Ovary (tissue), 9 donors: ENCODE measurements around the gene DGKE. TPM values are rescaled to one million over a fixed set of nuclear protein-coding genes. Genes with fewer than 3 reads are reported as not detected.

Source experiments
- DNase-seq, 5 donors: peaks; one replicate each; pipeline ENCODE4 v3.0.0-alpha.2; 2019 to 2020
- H3K27ac ChIP-seq, 2 donors: fragments of 200-600 bp; one replicate each; pipeline versions ENCODE4 v1.5.1 to v1.8.0; 2019 to 2022
- H3K27me3 ChIP-seq: fragments of 200-600 bp; one replicate; pipeline ENCODE4 v1.8.0; 2022
- H3K36me3 ChIP-seq: fragments of 200-600 bp; sonication (generic); one replicate; pipeline ENCODE4 v1.5.1; 2019
- H3K4me1 ChIP-seq: one replicate; pipeline ENCODE4 v1.8.1; 2013; ENCODE audit warnings: mild to moderate bottlenecking, moderate library complexity; ENCODE audit not compliant: insufficient read depth
- H3K4me3 ChIP-seq: fragments of 200-600 bp; sonication (generic); one replicate; pipeline ENCODE4 v1.5.1; 2017
- H3K9me3 ChIP-seq, 2 donors: fragments of 200-600 bp in 1 of 2; sonication (generic) in 1 of 2; one replicate each; pipeline versions ENCODE4 v1.5.1 to v1.8.1; 2013 to 2019; ENCODE audit warnings: mild to moderate bottlenecking in 1 of 2, moderate library complexity in 1 of 2
- CTCF ChIP-seq, 3 donors: fragments of 450-650 bp in 2 of 3; fragments of 200-600 bp in 1 of 3; IDR thresholded peaks; one replicate each; pipeline versions ENCODE4 v1.5.1 to v1.8.0; 2016 to 2022; ENCODE audit warnings: antibody characterized with exemption in 3 of 3, mild to moderate bottlenecking in 1 of 3
- EP300 ChIP-seq: sonication (generic); formaldehyde crosslinking; IDR thresholded peaks from one replicate; pipeline ENCODE4 v1.6.1; 2017; ENCODE audit warnings: antibody characterized with exemption
- POLR2A ChIP-seq: fragments of 450-650 bp; IDR thresholded peaks from one replicate; pipeline ENCODE4 v1.6.1; 2017; ENCODE audit warnings: antibody characterized with exemption, mild to moderate bottlenecking, moderate library complexity
- WGBS, 3 donors: extraction: QIAGEN DNeasy Blood & Tissue Kit in 1 of 3; methylation state at CpG; one replicate each; pipeline versions ENCODE4 v1.1.5 to v1.1.7; 2013 to 2017; 5-methylcytosine and 5-hydroxymethylcytosine counted together
- intact Hi-C, 4 donors: fragments of 100-400 bp; cut with DNase I; formaldehyde crosslinking; loops; one replicate each; pipeline versions ENCODE4 v1.11.0 to v1.15.1; 2022 to 2023
- polyA plus RNA-seq, 2 donors: library from polyadenylated mRNA; stranded (reverse); fragments of 200-250 nt in 1 of 2; fragments of 350-450 nt in 1 of 2; fragmentation: Illumina TruSeq in 1 of 2; extraction: RNeasy Lipid Tissue Mini Kit (QIAGEN cat#74804) in 1 of 2; gene quantifications; one replicate each; pipeline ENCODE4 v1.2.3, GENCODE V29; 2013 to 2014
- total RNA-seq, 7 donors: library from RNA; depleted of rRNA in 2 of 7; stranded (reverse); fragments of >200 nt in 2 of 7; fragmentation: NEBNext Ultra II Directional in 3 of 7; extraction: Animal tissue kit (Norgen Biotek cat#: 25700) in 3 of 7; gene quantifications; one replicate each; pipeline versions ENCODE4 v1.1.0 to v1.2.4, GENCODE V29; 2016 to 2023
- donor health status: DM: no; HTN: no; CAD: no; lungs with moderate emphysema.
- donor health status: DM: no; HTN: no; CAD: no.
- donor health status: Bipolar disorder and iron deficiency.
- donor health status: DM: yes; HTN: yes; CAD: no.
- donor health status: DM: no; HTN: no; CAD: no.
- donor health status: DM: yes; HTN: yes; CAD: no.

DGKE gene
- total and polyA plus RNA-seq, 9 donors: 3.0 to 16.4 (median 11.8) TPM

- peak overlapping the region in 1 of 2 donors; percentile 2 for H3K27ac ChIP-seq
- H3K4me3 ChIP-seq: no peak overlapping the region
- no peaks in the 10 kb centered on the region for H3K27me3 ChIP-seq
- TF ChIP-seq EP300: no peak
- TF ChIP-seq POLR2A: no peak
- no peak for TF ChIP-seq CTCF (IDR thresholded peaks at IDR 0.05)
- peaks cover 8% of the 10 kb centered on the region for H3K4me1 ChIP-seq
- no peaks in the 10 kb centered on the region for H3K9me3 ChIP-seq
- WGBS, 3 donors: 77 to 92% (median 84%) methylated on average over 6 of the region's 6 CpGs
- H3K36me3 ChIP-seq: no peaks in the 10 kb centered on the region
- intact Hi-C loops: loop anchor here in 1 of 4 donors (5.0 kb wide), 1 partner anchor 78 kb away; the partner anchor contains the start of genes C17orf67 and DGKE
- DNase-seq: no peak
Measured at GRCh38 chr17:56909742-56910508, 76.0 kb downstream of the DGKE start.

GRCh38 chr17:56910509-56911235 lies 76.7 kb downstream of the DGKE start:
- 73 to 85% (median 75%) methylated on average over 7 of the region's 7 CpGs for whole genome bisulfite sequencing, 3 donors
- no peak overlapping the region for H3K4me3 ChIP-seq
- no peaks in the 10 kb centered on the region for H3K36me3 ChIP-seq
- H3K9me3 ChIP-seq: no peaks in the 10 kb centered on the region
- H3K4me1 ChIP-seq: peaks cover 12% of the 10 kb centered on the region
- intact Hi-C loops: loop anchor here in 1 of 4 donors (5.0 kb wide), 1 partner anchor 78 kb away; the partner anchor contains the start of genes C17orf67 and DGKE
- peak overlapping the region in 1 of 2 donors; percentile 2 for H3K27ac ChIP-seq
- TF ChIP-seq CTCF (IDR thresholded peaks at IDR 0.05) (no peak), POLR2A (no peak), EP300 (no peak)
- DNase-seq: no peak
- no peaks in the 10 kb centered on the region for H3K27me3 ChIP-seq

GRCh38 chr17:56912105-56912999 lies 78.4 kb downstream of the DGKE start:
- intact Hi-C loops: loop anchor here in 1 of 4 donors (5.0 kb wide), 1 partner anchor 80 kb away; the partner anchor contains the start of genes C17orf67 and DGKE
- 39 to 50% (median 44%) methylated on average over 21 of the region's 21 CpGs for WGBS, 3 donors
- Histone ChIP-seq H3K27me3 (no peaks in the 10 kb centered on the region), H3K36me3 (no peaks in the 10 kb centered on the region), H3K4me3 (peak overlapping the region; percentile 91), H3K9me3 (no peaks in the 10 kb centered on the region), H3K27ac (peak overlapping the region; percentile 12 to 58), H3K4me1 (peaks cover 12% of the 10 kb centered on the region)
- peak; percentile 41 to 62 (median 45) for DNase-seq
- TF ChIP-seq CTCF (IDR thresholded peaks at IDR 0.05) (no peak), EP300 (no peak), POLR2A (no peak)

GRCh38 chr17:56913000-56913311 lies 79.0 kb downstream of the DGKE start:
- H3K36me3 ChIP-seq: no peaks in the 10 kb centered on the region
- peaks cover 12% of the 10 kb centered on the region for H3K4me1 ChIP-seq
- peak overlapping the region; percentile 2 to 75 for H3K27ac ChIP-seq
- TF ChIP-seq POLR2A (no peak), EP300 (no peak), CTCF (IDR thresholded peaks at IDR 0.05) (no peak)
- intact Hi-C loops: loop anchor here in 1 of 4 donors (5.0 kb wide), 1 partner anchor 81 kb away; the partner anchor contains the start of genes C17orf67 and DGKE
- H3K4me3 ChIP-seq: peak overlapping the region; percentile 91
- no peaks in the 10 kb centered on the region for H3K9me3 ChIP-seq
- WGBS, 3 donors: 28 to 38% (median 37%) methylated on average over 7 of the region's 7 CpGs
- no peaks in the 10 kb centered on the region for H3K27me3 ChIP-seq
- DNase-seq: no peak
